HG03521 (cell line): ENCODE results near the gene TDO2.
"Not testable (repeated sequence)": the region's sequence is repeated elsewhere in the genome, so short reads cannot be mapped to it uniquely, and the experiment has no call there.

Experiments used
- ATAC-seq: cut with Tn5 transposase; IDR thresholded peaks from one replicate; pipeline ENCODE4 v1.9.1; 2021; ENCODE audit warnings: mild to moderate bottlenecking, moderate library complexity; ENCODE audit not compliant: unreplicated experiment

The TDO2 gene

DNA sequence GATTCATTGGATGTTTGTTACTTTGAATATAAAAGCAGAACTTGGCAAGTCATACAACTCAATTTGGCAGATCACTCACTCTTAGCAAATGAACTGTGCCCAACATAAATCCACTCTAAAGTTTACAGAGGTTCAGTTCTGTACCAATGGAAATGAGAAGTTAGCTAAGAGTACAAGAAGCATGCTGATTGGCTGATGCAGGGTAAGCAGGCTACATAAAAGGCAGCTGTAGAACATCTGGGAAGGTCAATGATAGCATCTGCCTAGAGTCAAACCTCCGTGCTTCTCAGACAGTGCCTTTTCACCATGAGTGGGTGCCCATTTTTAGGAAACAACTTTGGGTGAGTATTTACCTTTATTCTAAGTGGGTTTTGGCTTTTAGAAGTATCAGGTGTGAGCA lies at the start of gene TDO2:
TSS of gene TDO2 (plus strand) at position 244 of the 400 bp plus-strand sequence. CDS start at position 307, 63 bp downstream.
- no peak for ATAC-seq

DNA sequence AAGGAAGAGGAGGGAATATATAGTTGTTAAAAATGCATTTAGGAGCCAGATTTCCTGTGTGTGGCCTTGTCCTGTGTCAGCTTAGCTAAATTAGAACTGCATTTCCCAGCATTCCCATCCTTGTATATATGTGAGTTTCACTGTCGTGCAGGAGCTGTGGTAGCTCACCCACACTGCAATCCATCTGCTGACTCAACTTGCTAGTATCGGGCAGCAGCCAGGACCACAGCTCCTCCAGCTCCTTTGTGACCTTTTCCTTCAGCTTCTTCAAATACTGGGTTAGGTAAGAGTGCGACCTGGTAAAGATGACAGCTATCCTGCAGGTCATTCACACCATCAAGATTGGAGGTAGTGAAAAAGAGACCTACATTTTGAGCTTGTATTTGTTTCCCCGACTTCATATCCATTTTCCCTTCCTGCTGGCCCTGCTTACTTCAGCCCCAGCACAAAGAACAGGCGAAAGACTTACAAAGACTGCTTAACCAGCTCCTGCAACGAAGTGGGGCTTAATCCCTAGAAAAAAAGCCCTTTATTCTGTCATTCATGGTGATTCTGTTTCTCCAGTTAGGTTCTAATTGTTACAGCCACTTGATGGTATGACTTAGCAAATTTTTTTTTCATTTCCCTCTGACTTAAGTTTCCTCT lies 48.8 kb upstream of the TDO2 start:
- no peak for ATAC-seq

DNA sequence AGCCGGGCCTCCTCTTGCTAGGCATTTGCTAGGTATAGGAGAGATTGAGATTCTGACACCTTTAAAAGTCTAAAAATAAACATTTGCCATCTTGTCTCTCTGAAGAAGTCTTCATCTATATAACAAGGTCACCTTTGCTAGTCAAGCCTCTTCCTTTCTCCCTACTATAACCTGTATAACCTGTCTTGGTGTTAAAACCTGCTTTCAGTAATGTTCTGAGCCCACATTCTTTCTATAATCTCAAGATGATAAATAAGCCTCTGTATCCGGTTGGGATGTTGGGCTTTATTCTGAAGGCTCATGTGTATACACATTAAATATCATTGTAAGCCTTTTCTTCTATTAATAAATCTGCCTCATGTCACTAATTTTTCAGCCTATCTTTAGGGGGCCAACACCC lies 47.6 kb upstream of the TDO2 start:
- no peak for ATAC-seq

DNA sequence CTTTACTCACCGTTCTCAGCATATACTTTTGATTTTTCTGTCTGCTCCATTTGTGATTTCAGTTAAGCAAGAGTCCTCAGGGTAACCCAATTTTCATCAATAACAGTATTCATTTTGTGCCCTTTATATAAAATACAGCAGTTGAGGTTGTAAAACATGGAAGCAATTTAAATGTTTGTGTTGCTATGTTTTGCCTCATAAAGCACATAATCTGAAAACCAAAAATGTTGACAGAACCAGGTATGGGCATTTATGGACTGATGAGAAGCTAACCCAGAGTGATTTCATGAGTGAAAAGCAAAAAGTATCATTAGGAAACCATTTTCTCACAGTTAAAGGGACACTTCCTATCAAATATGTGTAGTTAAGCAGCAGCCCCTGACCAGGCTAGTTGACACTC lies 37.3 kb upstream of the TDO2 start, which contains the start of gene ASIC5:
TSS of gene ASIC5 (minus strand) at position 101 of the 400 bp plus-strand sequence. CDS start at position 50, 51 bp downstream.
- no peak for ATAC-seq

DNA sequence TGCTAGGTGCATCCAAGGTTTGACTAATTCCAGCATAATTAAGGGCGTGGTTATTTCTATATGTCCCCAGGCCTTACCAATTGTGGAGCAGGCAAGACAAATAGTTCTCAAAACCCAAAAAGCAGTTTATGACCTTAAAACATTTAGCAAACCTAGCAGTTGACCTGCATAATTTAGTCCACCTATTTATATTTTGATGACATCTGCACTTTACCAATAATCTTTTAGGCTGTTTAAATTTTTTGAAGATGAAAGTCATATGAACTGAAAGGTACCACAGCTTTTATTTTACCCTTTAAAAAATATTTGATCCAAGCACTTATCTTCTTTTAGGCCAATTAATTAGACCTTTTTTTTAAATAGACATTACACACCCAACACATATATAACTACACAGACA lies 27.6 kb upstream of the TDO2 start:
- ATAC-seq, result no peak

DNA sequence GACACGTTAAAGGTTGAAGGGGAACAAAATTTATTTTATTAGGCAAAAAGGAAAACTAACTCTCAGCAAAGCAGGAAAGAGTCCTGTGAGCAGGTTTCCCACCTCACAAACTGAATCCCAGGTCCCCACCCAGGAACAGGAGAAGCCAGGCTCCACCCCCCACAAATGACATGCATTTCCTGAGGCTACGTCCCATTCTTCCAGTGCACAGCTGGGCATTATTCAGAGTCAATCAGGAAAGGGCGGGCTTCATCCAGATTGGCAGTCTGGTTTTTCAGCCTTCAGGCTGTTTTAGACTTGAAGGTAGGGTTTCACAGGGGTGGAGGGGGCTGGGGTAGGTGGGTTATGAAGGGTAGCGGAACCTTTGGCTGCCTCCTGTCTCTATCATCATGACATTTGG lies 25.5 kb upstream of the TDO2 start:
- no peak for ATAC-seq

DNA sequence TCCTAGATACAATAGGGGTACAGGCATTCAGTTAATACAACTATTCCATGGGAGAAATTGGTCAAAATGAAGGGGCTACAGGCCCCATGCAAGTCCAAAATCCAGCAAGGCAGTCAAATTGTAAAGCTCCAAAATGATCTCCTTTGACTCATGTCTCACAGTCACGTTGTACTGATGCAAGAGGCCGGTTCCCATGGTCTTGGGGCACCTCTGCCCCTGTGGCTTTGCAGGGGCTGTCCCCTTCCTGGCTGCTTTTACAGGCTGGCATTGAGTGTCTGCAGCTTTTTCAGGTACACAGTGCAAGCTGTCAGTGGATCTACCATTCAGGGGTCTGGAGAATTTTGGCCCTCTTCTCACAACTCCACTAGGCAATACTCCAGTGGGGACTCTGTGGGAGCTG lies 24.9 kb upstream of the TDO2 start:
- ATAC-seq, result no peak

DNA sequence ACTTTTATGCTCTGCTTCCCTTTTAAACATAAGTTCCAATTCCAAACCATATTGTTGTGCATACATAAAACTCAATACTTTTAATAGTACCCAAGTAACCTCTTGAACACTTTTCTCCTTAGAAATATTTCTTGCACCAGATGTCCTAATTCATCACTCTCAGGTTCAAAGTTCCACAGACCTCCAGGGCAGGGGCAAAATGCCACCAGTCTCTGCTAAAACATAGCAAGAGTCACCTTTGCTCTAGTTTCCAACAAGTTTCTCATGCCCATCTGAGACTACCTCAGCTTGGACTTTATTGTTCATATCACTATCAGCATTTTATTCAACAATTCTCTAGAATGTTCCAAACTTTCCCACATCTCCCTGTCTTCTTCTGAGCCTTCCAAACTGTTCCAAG lies 23.7 kb upstream of the TDO2 start:
- ATAC-seq, result no peak

DNA sequence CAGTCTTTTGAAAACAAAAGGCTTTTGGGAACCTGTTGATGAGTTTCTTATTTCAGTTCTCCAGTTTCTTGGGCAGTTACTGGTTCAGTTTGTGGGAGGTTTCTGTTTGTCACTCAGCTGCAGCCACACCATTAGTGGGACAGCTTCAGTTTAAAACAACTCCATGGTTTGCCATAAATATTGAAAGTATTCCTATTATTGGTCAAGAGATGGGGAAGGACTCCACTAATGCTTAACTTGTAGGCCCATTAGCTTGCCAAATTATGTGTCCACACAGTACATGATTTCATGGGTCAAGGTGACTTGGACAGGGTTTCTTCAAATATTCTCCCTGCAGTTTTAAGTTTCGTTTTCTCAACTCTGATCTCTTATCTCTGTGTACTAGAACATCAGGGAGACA lies 21.9 kb upstream of the TDO2 start:
- ATAC-seq, result no peak

DNA sequence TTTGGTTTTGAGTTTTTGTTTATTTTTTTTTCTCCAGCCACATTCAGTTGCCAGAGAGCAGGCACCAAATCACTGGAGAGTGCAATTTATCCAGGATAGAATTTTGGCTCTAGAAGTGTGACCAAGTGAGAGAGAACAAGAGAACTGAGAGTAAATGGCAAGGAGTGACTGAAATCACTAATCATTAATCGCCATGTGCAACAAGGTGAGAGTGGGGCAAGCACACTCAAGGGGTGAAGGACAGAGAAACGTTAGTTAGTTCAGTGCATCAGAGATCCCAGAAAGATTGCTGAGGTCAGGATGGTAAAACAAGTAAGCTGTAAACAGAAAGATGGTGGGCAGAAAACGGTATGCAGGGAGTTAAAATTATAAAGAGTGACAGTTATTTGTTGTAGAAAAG lies 19.6 kb upstream of the TDO2 start:
- ATAC-seq, result no peak

DNA sequence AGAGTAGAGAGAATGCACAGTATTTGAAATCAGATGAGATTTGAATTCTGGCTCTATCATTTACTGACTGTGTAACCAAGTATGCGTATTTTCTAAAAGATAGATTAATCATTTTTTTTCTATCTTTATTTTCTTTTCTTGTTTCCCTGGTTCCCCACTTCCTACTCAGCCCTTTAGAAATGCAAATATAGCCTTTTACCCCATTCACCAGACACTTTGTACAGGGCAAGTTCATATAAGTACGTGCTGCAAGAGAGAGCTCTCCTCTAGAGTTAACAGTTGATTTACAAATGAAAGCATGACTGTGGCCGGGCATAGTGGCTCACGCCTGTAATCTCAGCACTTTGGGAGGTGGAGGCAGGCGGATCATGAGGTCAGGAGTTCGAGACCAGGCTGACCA lies 17.8 kb upstream of the TDO2 start:
- no peak for ATAC-seq

DNA sequence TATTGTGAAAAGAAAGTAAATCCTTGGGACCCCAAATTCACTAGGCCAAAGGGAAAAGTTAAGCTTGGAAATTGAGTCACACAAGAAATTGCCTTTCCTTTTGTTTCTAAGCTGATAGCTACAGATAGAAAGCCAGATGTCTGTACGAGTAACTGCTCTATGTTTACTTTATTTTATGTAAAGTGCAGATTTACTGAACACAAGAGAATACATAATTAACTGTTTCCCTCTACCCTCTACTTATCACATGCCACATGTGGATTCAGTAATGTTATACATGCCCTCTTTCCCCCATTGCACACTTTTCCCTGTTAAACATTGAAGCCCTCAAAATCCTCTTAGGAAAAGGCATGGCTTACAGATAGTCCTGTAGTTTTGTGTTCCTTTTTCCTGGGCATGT lies 16.5 kb upstream of the TDO2 start:
- no peak for ATAC-seq

DNA sequence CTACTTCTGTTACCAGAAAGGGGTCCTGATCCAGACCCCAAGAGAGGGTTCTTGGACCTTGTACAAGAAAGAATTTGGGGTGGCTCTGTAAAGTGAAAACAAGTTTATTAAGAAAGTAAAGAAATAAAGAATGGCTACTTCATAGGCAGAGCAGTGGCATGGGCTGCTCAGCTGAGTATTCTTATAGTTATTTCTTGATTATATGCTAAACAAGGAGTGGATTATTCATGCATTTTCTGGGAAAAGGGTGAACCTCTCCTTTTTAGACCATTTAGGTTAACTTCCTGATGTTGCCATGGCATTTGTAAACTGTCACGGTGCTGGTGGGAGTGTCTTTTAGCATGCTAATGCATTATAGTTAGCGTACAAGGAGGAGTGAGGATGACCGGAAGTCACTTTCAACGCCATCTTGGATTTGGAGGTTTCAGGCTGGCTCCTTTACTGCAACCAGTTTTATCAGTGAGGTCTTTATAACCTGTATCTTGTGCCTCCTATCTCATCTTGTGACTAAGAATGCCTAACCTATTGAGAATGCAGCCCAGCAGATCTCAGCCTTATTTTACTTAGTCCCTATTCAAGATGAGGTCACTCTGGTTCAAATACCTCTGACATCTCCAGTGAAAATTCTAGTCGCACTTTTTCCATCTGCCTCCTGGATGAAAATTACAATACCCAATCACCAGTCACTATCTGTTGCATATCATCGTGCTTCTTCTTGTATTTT lies 15.5 kb upstream of the TDO2 start:
- no peak for ATAC-seq

DNA sequence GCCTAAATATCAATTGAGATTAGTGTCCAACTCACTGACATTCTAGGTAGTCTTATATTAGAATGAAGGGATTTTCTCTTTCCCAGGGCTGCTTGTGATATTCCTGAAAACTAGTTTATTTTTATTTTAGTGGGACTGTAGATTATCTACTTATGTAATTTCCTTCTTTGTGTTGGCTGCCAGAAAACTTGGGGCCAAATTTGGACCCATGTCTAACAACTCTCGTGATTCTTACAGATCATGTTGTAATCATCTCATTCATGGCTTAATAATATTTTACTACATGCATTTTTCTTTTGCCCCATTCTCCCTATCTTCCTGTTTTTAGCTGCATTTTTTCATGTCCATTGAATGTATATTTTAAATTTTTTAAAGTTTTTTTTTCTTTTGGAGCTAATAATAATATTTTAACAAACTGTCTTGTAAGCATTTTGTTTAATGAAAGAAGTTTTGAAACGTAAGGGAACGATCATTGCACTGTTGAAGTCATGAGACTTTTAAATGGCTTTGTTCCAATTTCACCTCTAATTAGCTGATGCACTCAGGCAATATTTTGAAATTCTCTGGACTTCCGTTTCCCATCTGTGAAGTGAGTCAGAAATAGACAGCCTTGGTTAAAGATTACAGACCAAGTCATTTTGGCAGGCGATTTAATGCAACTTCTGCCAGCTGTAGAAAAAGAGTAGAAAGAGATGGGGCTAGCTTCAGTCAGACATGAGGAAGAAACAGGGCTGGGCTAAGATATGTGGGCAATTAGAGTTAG lies 14.3 kb upstream of the TDO2 start:
- peak; percentile 89 for ATAC-seq

DNA sequence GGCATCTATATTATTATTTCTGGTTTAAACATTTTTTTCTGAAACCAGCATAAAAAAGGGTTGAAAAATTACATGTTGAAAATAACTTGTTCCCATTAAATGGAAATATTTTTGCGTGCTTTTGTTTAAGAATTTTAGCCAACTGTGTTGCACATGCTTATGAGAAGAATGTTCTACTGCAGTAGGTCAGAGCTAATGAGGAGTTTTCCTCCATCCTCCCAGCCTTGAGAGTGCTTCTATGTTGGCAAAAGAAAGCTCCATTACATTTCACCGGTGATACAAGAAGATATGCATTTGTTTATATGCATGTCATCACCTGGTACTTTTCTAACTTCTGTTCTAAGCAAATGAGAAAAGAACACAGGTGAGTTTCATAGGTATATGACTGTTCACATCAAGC lies 13.6 kb upstream of the TDO2 start:
- ATAC-seq, result no peak

DNA sequence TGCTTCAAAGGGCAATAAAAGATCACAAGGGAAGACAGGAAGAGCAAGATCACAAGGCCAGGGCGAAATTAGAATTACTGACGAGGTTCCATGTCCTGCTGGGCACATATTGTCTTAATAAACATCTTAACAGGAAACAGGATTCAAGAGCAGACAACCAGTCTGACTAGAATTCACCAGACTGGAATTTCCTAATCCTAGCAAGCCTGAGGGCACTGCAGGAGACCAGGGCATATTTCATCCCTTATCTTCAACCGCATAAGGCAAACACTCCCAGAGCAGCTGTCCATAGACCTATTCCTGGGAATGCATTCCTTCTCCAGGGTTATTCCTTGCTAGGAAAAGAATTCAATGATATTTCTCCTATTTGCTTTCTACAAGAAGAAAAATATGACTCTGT lies 12.4 kb upstream of the TDO2 start:
- no peak for ATAC-seq

DNA sequence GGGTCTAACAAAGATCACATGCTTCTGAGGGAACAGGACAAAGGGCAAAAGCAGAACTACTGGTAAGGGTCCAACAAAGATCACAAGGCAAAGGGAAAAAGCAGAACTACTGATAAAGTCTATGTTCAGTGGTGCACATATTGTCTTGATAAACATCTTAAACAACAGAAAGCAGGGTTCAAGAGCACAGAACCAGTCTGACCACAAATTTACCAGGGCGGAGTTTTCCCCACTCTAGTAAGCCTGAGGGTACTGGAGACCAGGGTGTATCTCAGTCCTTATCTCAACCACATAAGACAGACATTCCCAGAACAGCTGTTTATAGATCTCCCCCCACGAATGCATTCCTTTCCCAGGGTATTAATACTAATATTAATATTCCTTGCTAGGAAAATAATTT lies 5.1 kb upstream of the TDO2 start:
- ATAC-seq, result not testable (repeated sequence)

DNA sequence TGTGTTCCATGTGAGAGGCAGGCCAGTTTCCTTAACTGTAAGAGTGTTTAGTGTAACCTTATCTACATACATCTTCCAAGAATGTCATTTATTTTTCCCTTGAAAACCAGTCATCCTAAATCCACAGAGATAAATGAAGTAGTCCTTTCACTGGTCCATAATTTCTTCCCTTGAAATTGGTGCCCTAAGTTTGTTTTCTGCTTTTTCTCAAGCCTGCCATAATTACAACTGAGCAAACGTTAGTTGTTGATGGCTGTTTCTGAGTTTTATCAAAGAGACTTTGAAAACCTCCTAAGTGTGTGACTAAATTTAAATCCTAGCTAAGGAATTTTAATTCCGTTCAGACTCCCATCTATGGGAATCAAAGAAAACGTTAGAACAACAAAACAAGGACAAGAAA lies 3.6 kb upstream of the TDO2 start:
- no peak for ATAC-seq

DNA sequence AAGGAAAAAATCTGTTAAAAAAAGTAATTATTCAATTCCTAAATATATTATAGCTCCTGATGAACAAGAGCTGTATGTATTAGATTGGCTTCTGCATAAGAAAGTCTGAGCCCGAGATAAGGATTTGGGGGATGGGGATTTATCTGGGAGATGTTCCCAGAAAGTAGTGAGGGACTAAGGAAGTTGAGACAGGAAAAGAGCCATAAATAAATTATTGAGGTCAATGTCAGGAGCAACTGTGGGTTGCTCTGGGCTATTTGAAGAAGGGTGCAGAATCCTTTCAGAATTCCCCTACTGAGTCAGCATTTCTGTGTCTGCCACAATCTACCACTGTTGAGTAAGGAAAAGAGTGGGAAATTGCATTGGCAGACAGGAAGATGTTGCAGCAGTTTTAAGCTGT lies 3.1 kb upstream of the TDO2 start:
- ATAC-seq, result no peak

DNA sequence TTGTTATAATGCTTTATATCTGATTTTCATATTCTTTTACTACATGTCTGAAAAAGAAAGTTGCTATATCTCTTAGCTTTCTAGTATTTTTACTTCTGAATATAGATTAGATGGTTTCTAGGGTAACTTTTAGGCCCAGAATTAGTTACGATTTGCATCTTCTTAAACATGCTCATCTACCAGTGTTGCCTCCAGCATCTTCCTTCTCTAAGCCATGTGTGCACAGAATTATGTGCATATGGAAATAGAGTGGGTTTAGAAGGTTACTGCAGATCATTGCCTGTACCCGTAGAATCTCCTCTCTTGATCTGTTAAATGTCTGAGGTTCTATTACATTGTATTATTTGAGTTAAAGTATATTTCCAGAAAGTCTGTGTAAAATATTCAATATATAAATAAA lies 2.5 kb upstream of the TDO2 start:
- no peak for ATAC-seq

DNA sequence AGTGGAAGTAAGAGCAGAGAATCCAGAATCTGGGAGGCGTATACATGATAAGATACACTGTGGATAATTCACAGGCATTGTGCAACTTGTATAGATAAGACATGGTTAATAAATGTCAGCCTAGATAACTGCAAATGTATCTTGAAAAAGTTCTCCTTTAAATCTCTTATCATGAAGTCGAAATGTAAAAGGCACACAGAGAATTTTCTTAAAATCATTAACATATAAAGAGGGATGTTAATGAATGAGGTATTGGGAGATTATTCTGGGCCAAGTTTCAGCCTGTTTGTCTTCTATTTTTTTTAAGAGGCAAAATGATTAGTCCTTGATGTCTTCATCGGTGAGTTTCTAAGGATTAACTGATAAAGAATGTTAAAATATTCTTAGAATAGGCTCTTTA lies 835 bp downstream of the TDO2 start:
- ATAC-seq, result no peak
